ENCODE data around the gene TAB3.

Gene TAB3

DNA sequence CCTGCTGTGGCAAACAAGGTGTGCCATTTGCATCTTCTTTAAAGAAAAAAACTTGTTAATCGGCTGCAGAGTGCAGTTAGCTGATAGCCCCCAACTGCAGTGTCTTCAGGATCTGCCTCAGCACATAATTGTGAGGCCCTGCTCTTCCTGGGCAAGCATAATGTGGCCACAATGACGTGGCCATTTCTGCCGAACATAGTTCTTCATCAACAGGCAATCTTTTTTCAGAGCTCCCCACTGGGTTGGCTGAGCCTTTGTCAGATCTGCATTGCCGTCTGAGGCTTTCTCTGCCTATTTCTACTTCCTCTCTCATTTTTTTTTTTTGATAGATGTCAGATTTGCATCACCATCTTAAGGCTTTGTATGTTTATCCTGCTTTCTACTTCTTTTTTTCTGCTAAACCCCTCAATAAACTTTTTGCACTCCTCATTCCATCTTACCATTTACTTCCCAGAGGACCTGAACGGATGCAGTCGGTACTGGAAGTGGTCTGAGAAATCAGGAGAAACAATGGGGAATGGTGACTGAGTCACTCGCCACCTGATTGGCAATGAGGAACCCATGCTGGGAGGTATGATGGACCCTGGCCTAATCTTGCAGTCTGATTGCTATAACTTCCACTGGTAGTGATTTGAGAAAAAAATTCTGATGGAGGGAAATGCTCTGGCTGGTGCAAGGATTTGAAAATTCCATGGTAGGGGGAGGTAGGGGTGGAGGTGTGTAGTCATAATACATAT lies 21.2 kb upstream of the TAB3 start:
- FAIRE-seq = peak; percentile 59
- TF ChIP-seq TAF1 (IDR thresholded peaks at IDR 0.05; ENCODE audit: low read depth, low read length) = no peak
- no peak for TF ChIP-seq SPI1 (IDR thresholded peaks at IDR 0.05; ENCODE audit: low read depth, low read length)
- no peak for TF ChIP-seq POLR2A (IDR thresholded peaks at IDR 0.05; ENCODE audit: low read depth, low read length)
- no peak for TF ChIP-seq POU2F2 (IDR thresholded peaks at IDR 0.05; ENCODE audit: low read depth, low read length)
- no peak for TF ChIP-seq PAX5 (IDR thresholded peaks at IDR 0.05; ENCODE audit: insufficient read depth, low read length, severe bottlenecking)
- no peak for TF ChIP-seq POLR2AphosphoS5 (IDR thresholded peaks at IDR 0.05; ENCODE audit: low read depth, low read length)
- DNase-seq (ENCODE audit: insufficient read length, low spot score) = no peak

DNA sequence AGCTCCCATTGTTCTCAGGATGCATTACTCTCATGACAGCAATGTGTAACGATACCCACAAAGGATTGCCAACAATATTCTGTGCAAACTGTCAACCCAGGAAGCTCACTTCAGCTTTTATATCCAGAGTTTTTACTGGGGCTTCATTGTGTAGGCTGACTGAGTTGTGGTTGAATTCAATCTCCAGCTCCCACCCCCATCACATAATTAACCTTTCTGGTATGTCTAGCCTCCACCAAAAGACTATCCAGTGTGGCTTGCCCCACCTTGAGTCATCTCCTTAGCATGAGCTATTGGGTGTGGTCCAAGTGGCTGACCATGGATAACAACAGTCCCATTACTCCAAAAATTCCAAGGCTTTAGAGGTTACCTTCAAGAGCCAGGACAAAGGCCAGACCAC lies 17.7 kb upstream of the TAB3 start:
- FAIRE-seq (no peak), DNase-seq (ENCODE audit: insufficient read length, low spot score) (no peak)
- no peak for TF ChIP-seq SPI1 (IDR thresholded peaks at IDR 0.05; ENCODE audit: low read depth, low read length)

DNA sequence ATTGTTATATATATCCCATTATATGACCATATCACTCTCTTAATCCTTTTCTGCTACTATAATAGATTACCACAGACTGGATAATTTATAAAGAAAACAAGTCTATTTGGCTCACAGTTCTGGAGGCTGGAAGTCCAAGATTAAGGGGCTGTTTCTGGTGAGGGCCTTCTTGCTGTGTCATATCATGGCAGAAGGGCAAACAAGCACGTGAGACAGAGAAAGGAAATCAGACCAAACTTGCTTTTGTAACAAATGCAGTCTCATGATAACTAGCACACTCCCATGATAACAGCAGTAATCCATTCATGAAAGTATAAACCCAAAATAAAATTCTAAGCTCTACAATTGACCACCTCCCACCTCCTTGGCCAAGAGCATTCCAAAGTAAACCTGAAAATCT lies 16.3 kb upstream of the TAB3 start:
- TF ChIP-seq POLR2AphosphoS5 (IDR thresholded peaks at IDR 0.05; ENCODE audit: low read depth, low read length) (no peak), POU2F2 (IDR thresholded peaks at IDR 0.05; ENCODE audit: low read depth, low read length) (no peak), TAF1 (IDR thresholded peaks at IDR 0.05; ENCODE audit: low read depth, low read length) (no peak), PAX5 (IDR thresholded peaks at IDR 0.05; ENCODE audit: insufficient read depth, low read length, severe bottlenecking) (no peak), SPI1 (IDR thresholded peaks at IDR 0.05; ENCODE audit: low read depth, low read length) (no peak), POLR2A (IDR thresholded peaks at IDR 0.05; ENCODE audit: low read depth, low read length) (no peak)
- FAIRE-seq = no peak
- DNase-seq (ENCODE audit: insufficient read length, low spot score) = no peak

DNA sequence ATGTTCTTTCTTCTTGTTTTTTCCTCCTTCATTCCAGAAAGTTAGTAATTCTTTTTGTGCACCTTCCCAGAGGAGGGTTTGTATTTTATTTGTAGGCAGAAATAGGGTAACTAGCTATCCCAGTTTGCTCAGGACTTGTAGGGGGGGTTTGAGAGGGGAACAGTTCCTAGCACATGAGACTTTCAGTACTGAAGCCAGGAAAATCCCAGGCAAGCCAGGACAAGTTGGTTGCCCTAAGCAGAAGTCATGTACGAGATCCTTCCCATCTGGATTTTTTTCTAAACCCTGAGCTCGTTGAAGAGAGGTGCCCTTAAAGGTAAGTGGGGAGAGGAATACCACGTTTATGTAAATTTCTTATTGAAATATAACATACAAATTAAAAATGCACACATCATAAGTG lies 15.6 kb upstream of the TAB3 start:
- DNase-seq (ENCODE audit: insufficient read length, low spot score) (no peak), FAIRE-seq (no peak)
- TF ChIP-seq POU2F2 (IDR thresholded peaks at IDR 0.05; ENCODE audit: low read depth, low read length) = no peak
- TF ChIP-seq SPI1 (IDR thresholded peaks at IDR 0.05; ENCODE audit: low read depth, low read length) = no peak
- no peak for TF ChIP-seq TAF1 (IDR thresholded peaks at IDR 0.05; ENCODE audit: low read depth, low read length)
- no peak for TF ChIP-seq POLR2A (IDR thresholded peaks at IDR 0.05; ENCODE audit: low read depth, low read length)
- no peak for TF ChIP-seq POLR2AphosphoS5 (IDR thresholded peaks at IDR 0.05; ENCODE audit: low read depth, low read length)
- TF ChIP-seq PAX5 (IDR thresholded peaks at IDR 0.05; ENCODE audit: insufficient read depth, low read length, severe bottlenecking) = no peak

DNA sequence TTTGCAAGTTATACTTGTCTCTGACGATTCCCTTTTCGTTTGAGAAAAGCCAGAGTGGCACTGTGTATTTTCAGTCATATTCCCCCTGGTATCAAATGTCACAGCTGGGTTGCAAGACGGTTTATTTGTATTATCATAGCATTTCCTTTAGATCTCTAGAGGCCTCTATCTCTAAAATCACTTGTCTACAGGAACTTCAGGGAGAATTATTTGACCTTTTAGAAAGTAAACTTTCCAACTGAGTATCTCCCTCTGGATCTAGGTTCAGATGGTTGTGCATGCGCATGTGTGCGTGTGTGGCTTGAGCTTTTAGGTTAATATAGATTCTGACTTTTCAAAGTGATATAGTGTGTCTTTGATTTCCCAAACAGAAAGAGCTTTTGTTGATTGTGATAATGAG lies 15.1 kb upstream of the TAB3 start:
- DNase-seq (ENCODE audit: insufficient read length, low spot score) = no peak
- no peak for FAIRE-seq
- TF ChIP-seq POLR2A (IDR thresholded peaks at IDR 0.05; ENCODE audit: low read depth, low read length) (no peak), PAX5 (IDR thresholded peaks at IDR 0.05; ENCODE audit: insufficient read depth, low read length, severe bottlenecking) (no peak), POU2F2 (IDR thresholded peaks at IDR 0.05; ENCODE audit: low read depth, low read length) (no peak), POLR2AphosphoS5 (IDR thresholded peaks at IDR 0.05; ENCODE audit: low read depth, low read length) (no peak), SPI1 (IDR thresholded peaks at IDR 0.05; ENCODE audit: low read depth, low read length) (no peak), TAF1 (IDR thresholded peaks at IDR 0.05; ENCODE audit: low read depth, low read length) (no peak)

DNA sequence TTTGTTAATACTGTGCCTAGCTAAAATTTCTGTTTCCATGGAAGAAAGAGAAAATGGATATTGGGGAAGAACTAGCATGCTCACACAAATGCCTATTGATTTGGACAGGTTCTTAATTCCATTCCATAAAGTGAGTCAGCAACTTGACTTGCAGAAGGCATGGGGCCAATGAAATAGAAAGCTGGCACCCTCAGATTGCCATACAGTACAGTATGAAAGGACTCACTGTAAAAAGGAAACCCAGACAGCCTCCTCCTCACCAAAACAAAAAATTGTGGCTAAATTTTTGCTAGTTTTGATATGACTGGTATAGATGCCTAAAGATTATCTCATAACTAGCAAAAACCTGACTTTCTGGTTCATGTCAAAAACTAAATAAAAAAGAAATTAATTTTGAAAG lies 11.2 kb upstream of the TAB3 start:
- DNase-seq (ENCODE audit: insufficient read length, low spot score) = no peak
- no peak for FAIRE-seq
- TF ChIP-seq SPI1 (IDR thresholded peaks at IDR 0.05; ENCODE audit: low read depth, low read length) (no peak), POU2F2 (IDR thresholded peaks at IDR 0.05; ENCODE audit: low read depth, low read length) (no peak), TAF1 (IDR thresholded peaks at IDR 0.05; ENCODE audit: low read depth, low read length) (no peak), PAX5 (IDR thresholded peaks at IDR 0.05; ENCODE audit: insufficient read depth, low read length, severe bottlenecking) (no peak), POLR2A (IDR thresholded peaks at IDR 0.05; ENCODE audit: low read depth, low read length) (no peak), POLR2AphosphoS5 (IDR thresholded peaks at IDR 0.05; ENCODE audit: low read depth, low read length) (no peak)

DNA sequence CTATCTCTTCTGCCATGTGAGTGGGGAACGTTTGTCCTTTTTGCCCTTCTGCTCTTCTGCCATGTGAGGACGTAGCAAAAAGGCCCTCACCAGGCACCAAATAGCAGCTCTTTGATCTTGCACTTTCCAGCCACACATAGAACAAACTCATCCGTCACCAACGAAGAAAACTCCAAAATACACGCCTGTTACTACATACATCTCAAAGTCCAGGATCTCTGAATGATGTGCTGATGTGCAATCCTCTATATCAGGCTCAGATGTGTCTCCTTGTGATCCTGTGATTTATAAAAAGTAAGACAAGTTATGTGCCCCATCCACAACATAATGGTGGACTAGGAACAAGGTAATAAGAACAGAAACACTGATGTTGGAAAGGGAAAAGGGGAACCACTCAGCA lies 9.8 kb upstream of the TAB3 start:
- TF ChIP-seq PAX5 (IDR thresholded peaks at IDR 0.05; ENCODE audit: insufficient read depth, low read length, severe bottlenecking) (no peak), TAF1 (IDR thresholded peaks at IDR 0.05; ENCODE audit: low read depth, low read length) (no peak), SPI1 (IDR thresholded peaks at IDR 0.05; ENCODE audit: low read depth, low read length) (no peak), POLR2AphosphoS5 (IDR thresholded peaks at IDR 0.05; ENCODE audit: low read depth, low read length) (no peak), POU2F2 (IDR thresholded peaks at IDR 0.05; ENCODE audit: low read depth, low read length) (no peak), POLR2A (IDR thresholded peaks at IDR 0.05; ENCODE audit: low read depth, low read length) (no peak)
- FAIRE-seq (no peak), DNase-seq (ENCODE audit: insufficient read length, low spot score) (no peak)

DNA sequence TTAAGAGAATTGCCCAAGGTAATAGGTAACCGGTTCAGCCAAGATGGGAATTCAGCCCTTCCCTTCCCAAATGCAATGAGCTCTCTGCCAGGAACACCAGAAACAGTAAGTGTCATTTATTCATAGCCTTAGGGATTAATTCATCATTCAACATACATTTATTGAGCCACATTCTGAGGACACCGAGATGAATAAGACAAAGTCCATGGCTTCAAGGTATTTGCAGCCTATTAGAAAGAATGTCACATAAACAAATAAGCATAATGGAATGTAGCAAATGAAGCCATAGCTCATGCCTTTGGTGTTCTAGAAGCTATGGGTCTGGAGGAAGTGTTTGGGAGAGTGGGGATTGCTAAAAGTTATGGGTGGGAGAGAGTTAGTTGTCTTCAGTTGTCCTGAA lies 6.3 kb upstream of the TAB3 start:
- DNase-seq (ENCODE audit: insufficient read length, low spot score) (no peak), FAIRE-seq (no peak)
- no peak for TF ChIP-seq POU2F2 (IDR thresholded peaks at IDR 0.05; ENCODE audit: low read depth, low read length)
- TF ChIP-seq PAX5 (IDR thresholded peaks at IDR 0.05; ENCODE audit: insufficient read depth, low read length, severe bottlenecking) = no peak
- no peak for TF ChIP-seq SPI1 (IDR thresholded peaks at IDR 0.05; ENCODE audit: low read depth, low read length)
- no peak for TF ChIP-seq TAF1 (IDR thresholded peaks at IDR 0.05; ENCODE audit: low read depth, low read length)
- TF ChIP-seq POLR2A (IDR thresholded peaks at IDR 0.05; ENCODE audit: low read depth, low read length) = no peak
- no peak for TF ChIP-seq POLR2AphosphoS5 (IDR thresholded peaks at IDR 0.05; ENCODE audit: low read depth, low read length)

DNA sequence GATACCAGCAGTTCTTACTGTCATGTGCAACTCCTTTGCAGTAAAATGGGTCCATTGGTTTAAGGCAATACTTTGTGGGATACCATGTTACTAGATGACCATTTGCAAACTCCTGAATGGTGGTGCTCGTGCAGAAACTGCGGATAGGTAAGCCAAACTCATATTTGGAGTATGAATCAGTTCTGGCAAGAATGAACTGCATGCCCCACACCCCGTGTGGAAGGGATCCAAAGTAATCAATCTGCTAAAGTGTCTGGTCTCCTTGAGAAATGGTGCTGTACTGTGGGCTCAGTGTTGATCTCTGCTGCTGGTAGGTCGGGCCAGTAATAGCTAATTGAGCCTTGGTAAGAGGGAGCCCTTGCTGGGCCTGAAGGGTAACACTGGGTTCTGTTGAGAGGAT lies 4.2 kb upstream of the TAB3 start:
- DNase-seq (ENCODE audit: insufficient read length, low spot score) (no peak), FAIRE-seq (no peak)
- TF ChIP-seq POLR2A (IDR thresholded peaks at IDR 0.05; ENCODE audit: low read depth, low read length) = no peak
- TF ChIP-seq PAX5 (IDR thresholded peaks at IDR 0.05; ENCODE audit: insufficient read depth, low read length, severe bottlenecking) = no peak
- TF ChIP-seq POU2F2 (IDR thresholded peaks at IDR 0.05; ENCODE audit: low read depth, low read length) = no peak
- TF ChIP-seq TAF1 (IDR thresholded peaks at IDR 0.05; ENCODE audit: low read depth, low read length) = no peak

DNA sequence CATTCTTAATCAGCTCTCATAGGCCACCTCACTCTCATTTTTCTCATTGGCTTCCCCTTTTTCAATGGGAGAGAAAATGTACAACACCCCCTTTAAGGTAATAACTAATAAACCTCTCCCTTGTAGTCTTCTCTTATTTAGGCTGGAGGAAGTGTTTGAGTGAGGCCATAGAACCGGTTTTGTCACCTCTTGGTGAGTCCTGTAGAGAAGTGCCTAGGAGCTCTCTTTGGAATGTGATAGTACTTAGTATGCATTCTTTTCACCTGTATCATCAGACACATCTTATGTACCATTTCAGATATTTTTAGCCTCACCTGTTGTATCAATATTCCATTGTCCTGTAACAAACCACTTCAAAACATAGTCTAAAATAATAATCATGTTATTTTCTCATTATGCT lies 3.5 kb upstream of the TAB3 start:
- TF ChIP-seq TAF1 (IDR thresholded peaks at IDR 0.05; ENCODE audit: low read depth, low read length) (no peak), POU2F2 (IDR thresholded peaks at IDR 0.05; ENCODE audit: low read depth, low read length) (no peak), SPI1 (IDR thresholded peaks at IDR 0.05; ENCODE audit: low read depth, low read length) (no peak), POLR2AphosphoS5 (IDR thresholded peaks at IDR 0.05; ENCODE audit: low read depth, low read length) (no peak), PAX5 (IDR thresholded peaks at IDR 0.05; ENCODE audit: insufficient read depth, low read length, severe bottlenecking) (no peak), POLR2A (IDR thresholded peaks at IDR 0.05; ENCODE audit: low read depth, low read length) (no peak)
- FAIRE-seq = no peak
- DNase-seq (ENCODE audit: insufficient read length, low spot score) = no peak
